Activated T-helper 2 cell treated with anti-CD3 and anti-CD28 coated beads, Interferon-gamma antibody, Interleukin-2, Interleukin-4, amounts not matched to agents 10 μg/mL and 5 μg/mL and 100 μg/mL, durations not matched to agents 14 hours and 24 hours and 36 hours (primary cell): Measurements from ENCODE around the gene MRAP2. TPM values are rescaled to one million over a fixed set of nuclear protein-coding genes. Genes with fewer than 3 reads are reported as not detected.

Experiments
- DNase-seq: peaks from one replicate; pipeline ENCODE4 v3.0.0; 2021; ENCODE audit warnings: low spot score
- H3K27ac Mint-ChIP-seq: one replicate; pipeline ENCODE4 v1.8.0; 2021; ENCODE audit warnings: mixed read lengths
- H3K27me3 Mint-ChIP-seq: one replicate; pipeline ENCODE4 v1.8.0; 2021; ENCODE audit warnings: low read depth, mixed read lengths
- H3K36me3 Mint-ChIP-seq: one replicate; pipeline ENCODE4 v1.8.0; 2021; ENCODE audit warnings: low read depth, mixed read lengths
- H3K4me1 Mint-ChIP-seq: one replicate; pipeline ENCODE4 v1.8.0; 2021; ENCODE audit warnings: low read depth, mixed read lengths
- H3K4me3 Mint-ChIP-seq: one replicate; pipeline ENCODE4 v1.8.0; 2021; ENCODE audit warnings: low read depth, mild to moderate bottlenecking, moderate library complexity, mixed read lengths
- H3K9me3 Mint-ChIP-seq: one replicate; pipeline ENCODE4 v1.8.0; 2021; ENCODE audit warnings: mixed read lengths
- intact Hi-C: fragments of 100-400 bp; cut with micrococcal nuclease; formaldehyde crosslinking; loops from one replicate; pipeline ENCODE4 v1.15.1; 2023
- total RNA-seq: library from RNA; stranded (reverse); gene quantifications from 2 replicates; pipeline ENCODE4 v1.2.3, GENCODE V29; 2022

The MRAP2 gene
- total RNA-seq, 1 donor from 2014 or later, result 0.07 TPM

DNA sequence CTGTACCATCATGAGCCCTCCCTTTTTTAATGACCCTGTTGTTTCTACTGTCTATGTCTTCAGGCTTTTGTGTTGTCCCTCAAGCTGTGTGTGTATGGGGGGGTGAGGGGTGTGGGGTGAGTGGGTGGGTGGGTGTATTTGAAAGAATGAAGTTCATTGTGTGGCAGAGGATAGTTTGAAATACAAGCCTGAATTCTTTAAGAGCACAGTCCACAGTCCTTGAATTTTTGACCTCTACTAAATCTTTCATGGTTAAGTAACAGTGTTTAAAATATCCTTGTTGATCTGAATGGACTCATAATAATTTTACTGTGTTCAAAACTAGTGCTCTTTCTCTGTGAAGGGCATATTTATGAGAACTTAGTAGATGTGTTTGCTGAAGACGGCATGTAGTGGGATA is 10.0 kb downstream of the MRAP2 start:
- Mint-ChIP-seq H3K4me3 (no peak overlapping the region), H3K9me3 (no peaks in the 10 kb centered on the region), H3K27ac (no peak overlapping the region), H3K36me3 (no peaks in the 10 kb centered on the region), H3K27me3 (peaks cover 2% of the 10 kb centered on the region), H3K4me1 (no peaks in the 10 kb centered on the region)
- intact Hi-C loops, result no loop called here
- no peak for DNase-seq

DNA sequence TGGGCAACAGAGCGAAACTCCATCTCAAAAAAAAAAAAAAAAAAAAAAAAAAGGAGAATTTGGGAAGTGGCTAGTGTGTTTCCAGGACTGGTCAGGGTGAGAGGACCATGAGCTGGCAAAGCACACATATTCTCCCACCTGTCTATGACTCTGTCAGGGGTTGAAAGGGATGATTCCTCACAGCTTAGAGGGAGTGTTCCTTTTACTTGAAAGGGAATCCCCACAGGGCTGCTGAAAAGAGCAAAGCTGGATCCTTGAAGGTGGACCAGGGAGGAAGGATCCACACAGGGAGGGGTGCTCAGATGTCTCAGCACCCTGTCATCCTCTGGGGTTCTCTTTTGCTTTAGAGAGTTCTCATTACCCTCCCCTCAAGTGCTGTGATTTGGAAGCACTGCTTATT is 13.2 kb downstream of the MRAP2 start:
- Mint-ChIP-seq H3K27me3 (peaks cover 2% of the 10 kb centered on the region), H3K27ac (no peak overlapping the region), H3K36me3 (no peaks in the 10 kb centered on the region), H3K9me3 (no peaks in the 10 kb centered on the region), H3K4me1 (no peaks in the 10 kb centered on the region), H3K4me3 (no peak overlapping the region)
- intact Hi-C loops, result no loop called here
- no peak for DNase-seq

DNA sequence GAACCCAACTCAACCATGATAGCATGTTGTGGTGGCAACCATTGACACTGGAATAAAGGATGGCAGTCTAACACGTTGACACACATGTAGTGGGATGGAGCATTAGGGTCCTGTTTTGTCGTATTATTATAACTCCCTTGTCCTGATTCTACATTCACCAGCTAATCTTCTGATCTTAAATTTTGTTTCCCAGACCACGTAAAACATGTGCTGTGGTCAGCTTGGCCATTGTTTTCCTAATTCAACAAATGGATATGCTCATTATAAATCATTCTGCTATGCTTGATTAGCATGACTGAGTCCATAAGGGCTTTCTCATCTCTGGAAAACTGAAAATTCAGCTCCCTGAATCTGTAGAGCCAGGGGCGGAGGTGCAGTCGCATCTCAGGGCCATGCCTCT is 15.0 kb downstream of the MRAP2 start:
- Mint-ChIP-seq H3K9me3 (no peaks in the 10 kb centered on the region), H3K27me3 (peaks cover 2% of the 10 kb centered on the region), H3K4me1 (no peaks in the 10 kb centered on the region), H3K27ac (no peak overlapping the region), H3K36me3 (no peaks in the 10 kb centered on the region), H3K4me3 (no peak overlapping the region)
- intact Hi-C loops, result no loop called here
- no peak for DNase-seq

DNA sequence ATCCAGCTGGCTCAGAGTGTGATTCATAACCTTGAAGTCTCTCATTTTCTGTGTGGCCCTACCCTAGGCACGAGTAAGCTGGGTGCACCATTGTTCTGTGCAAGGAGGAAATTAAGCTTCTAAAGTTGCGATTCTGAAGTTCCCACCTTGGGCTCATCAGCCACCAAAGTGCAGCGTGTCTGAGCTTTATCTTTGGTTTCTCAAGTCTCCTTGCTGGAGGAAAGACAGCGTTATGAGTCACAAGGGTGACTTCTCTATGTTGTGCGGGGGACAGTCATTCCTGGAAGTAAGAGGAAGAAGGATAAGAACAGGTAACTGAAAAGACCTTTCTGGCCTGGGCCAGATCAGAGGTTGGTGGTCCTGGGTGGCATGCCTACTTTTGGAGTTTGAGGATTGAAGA is 16.8 kb downstream of the MRAP2 start:
- Mint-ChIP-seq H3K4me3 (no peak overlapping the region), H3K27me3 (no peaks in the 10 kb centered on the region), H3K4me1 (no peaks in the 10 kb centered on the region), H3K9me3 (no peaks in the 10 kb centered on the region), H3K27ac (no peak overlapping the region), H3K36me3 (no peaks in the 10 kb centered on the region)
- intact Hi-C loops, result no loop called here
- no peak for DNase-seq

DNA sequence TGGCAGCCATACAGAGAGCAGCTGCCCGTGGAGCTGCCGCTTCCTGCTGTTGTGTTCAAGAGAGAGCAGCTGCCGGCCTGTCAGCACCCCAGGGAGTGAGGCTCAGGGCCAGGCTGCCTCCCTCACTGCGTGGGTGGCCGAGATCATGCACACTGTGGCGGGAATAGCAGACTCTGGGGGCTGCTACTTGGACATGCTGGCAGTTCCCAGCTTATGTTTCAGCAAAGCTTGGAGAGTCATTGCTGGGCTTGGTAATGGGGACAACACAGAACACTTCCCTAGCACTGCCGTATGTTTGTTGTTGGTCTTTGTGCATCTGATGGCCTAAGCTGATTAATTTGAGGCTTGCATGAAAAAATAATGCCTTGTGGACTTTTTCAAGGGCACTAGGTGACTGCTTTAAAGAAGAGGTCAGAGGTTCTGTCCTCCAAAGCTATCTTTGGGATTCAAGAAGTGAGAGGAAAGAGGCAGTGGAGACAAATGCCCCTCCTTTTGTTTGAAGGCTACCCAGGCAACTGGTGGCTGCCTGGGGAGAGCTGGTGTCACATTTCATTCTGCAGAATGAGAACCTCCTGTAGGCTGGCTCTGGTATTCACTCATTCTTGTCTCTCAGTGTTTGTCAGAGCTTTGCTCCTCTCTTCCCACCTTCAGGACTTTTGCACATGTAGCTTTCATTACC is 18.8 kb downstream of the MRAP2 start:
- Mint-ChIP-seq H3K27me3 (no peaks in the 10 kb centered on the region), H3K36me3 (no peaks in the 10 kb centered on the region), H3K4me3 (no peak overlapping the region), H3K27ac (no peak overlapping the region), H3K9me3 (no peaks in the 10 kb centered on the region), H3K4me1 (no peaks in the 10 kb centered on the region)
- intact Hi-C loops, result no loop called here
- no peak for DNase-seq

DNA sequence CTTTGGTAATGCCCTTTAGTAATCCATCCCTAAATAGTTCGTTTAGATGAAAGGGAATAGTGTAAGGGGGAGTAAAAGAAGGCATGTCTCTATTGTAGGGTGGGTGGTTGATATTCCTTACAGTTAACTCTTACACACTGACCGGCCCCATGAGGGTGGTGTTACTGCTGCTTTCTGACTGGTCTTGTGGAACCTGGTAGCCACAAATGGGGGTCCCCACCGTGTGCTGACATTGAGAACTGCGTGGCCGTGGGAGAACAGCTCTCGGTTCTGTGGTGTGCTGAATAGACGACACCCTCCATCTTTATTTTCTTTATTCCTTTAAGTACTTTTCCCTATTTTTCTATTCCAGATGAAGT is 19.3 kb downstream of the MRAP2 start:
- Mint-ChIP-seq H3K4me3 (no peak overlapping the region), H3K4me1 (no peaks in the 10 kb centered on the region), H3K9me3 (no peaks in the 10 kb centered on the region), H3K27me3 (no peaks in the 10 kb centered on the region), H3K27ac (no peak overlapping the region), H3K36me3 (no peaks in the 10 kb centered on the region)
- intact Hi-C loops, result no loop called here
- no peak for DNase-seq

DNA sequence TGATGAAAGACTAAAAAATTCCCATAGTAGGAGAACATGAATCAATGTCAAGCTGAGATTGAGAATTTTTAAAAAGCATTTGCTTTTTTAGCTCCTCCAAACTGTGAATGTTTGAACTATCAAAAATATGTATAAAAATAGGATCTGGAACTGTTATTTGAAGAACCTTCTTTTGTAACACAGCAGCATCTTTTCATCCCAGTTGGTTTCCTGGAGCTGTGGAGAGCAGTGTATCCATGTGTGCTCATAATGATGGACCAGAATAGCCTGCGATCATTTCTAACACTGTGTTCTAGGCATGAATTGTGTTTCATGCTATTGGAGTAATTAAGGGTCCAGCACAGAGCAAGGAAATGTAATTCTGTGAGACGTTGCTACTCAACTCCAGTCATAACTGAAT is 22.1 kb downstream of the MRAP2 start:
- Mint-ChIP-seq H3K4me3 (no peak overlapping the region), H3K27ac (no peak overlapping the region), H3K4me1 (no peaks in the 10 kb centered on the region), H3K27me3 (no peaks in the 10 kb centered on the region), H3K9me3 (no peaks in the 10 kb centered on the region), H3K36me3 (no peaks in the 10 kb centered on the region)
- intact Hi-C loops, result no loop called here
- no peak for DNase-seq

DNA sequence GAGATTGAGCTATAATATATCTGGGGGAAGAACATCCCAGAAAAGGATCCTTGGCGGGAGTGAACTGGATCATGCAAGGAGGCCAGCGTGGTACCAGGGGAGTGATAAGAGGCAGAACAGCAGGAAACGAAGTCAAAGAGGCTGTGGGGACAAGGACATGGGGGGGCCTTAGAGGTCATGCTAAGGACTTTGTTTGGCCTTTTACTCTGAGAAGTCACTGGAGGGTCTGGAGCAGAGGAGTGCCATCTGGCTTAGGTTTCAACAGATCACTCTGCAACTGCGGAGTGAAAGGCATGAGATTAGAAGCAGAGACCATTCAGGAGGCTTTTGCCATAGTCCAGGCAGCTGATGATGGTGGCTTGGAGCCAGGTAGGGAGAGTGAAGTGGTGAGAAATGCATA is 24.3 kb downstream of the MRAP2 start:
- no peak overlapping the region for H3K4me3 Mint-ChIP-seq
- no peak for DNase-seq
- no peaks in the 10 kb centered on the region for H3K27me3 Mint-ChIP-seq
- H3K9me3 Mint-ChIP-seq, result no peaks in the 10 kb centered on the region
- no peaks in the 10 kb centered on the region for H3K4me1 Mint-ChIP-seq
- H3K27ac Mint-ChIP-seq, result no peak overlapping the region
- intact Hi-C loops, result no loop called here
- no peaks in the 10 kb centered on the region for H3K36me3 Mint-ChIP-seq

DNA sequence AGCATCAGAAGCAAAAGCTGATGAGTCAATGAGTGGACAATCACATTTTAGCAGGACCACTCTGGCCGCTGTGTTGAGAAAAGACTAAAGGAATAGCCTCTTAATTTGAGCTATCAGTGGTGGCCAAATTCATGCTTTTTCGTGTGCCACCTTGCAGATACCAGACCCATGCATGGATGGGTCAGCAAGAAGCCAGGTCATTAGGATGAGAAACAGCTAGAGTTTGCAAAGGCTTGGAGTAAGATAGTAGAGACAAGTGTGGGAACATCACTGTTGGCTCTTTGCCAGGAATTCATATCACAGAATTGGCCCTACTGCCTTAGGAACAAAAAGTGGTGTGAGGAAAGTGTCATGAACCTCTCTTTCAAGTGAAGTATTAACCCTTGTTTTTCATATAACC is 25.5 kb downstream of the MRAP2 start:
- Mint-ChIP-seq H3K9me3 (no peaks in the 10 kb centered on the region), H3K4me1 (no peaks in the 10 kb centered on the region)
- intact Hi-C loops, result no loop called here

DNA sequence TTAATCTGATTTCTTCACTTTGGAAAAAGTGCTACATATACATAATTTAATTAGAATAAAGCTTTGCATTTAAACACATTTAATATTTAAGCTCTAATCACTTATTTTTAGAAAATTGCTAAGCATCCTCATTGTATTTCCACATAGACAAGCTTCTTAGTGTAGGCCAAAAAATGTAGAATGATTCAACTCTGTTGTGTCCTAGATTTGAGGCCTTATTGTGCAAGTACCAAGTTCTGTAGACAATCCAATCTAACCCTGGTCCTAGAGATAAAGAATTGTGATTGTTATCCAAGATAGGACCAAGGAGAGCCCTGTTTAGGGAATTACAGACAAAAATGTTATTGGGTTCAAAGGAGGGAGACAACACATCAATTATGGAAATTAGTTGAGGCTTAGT is 27.6 kb downstream of the MRAP2 start:
- Mint-ChIP-seq H3K27ac (no peak overlapping the region), H3K36me3 (no peaks in the 10 kb centered on the region), H3K27me3 (no peaks in the 10 kb centered on the region), H3K9me3 (no peaks in the 10 kb centered on the region), H3K4me1 (no peaks in the 10 kb centered on the region), H3K4me3 (no peak overlapping the region)
- intact Hi-C loops, result no loop called here
- DNase-seq, result no peak

More for the DNA sequence above, 25.5 kb downstream of the MRAP2 start:
- no peak for DNase-seq
- H3K27me3 Mint-ChIP-seq, result no peaks in the 10 kb centered on the region
- H3K36me3 Mint-ChIP-seq, result no peaks in the 10 kb centered on the region
- H3K27ac Mint-ChIP-seq, result no peak overlapping the region
- H3K4me3 Mint-ChIP-seq, result no peak overlapping the region

DNA sequence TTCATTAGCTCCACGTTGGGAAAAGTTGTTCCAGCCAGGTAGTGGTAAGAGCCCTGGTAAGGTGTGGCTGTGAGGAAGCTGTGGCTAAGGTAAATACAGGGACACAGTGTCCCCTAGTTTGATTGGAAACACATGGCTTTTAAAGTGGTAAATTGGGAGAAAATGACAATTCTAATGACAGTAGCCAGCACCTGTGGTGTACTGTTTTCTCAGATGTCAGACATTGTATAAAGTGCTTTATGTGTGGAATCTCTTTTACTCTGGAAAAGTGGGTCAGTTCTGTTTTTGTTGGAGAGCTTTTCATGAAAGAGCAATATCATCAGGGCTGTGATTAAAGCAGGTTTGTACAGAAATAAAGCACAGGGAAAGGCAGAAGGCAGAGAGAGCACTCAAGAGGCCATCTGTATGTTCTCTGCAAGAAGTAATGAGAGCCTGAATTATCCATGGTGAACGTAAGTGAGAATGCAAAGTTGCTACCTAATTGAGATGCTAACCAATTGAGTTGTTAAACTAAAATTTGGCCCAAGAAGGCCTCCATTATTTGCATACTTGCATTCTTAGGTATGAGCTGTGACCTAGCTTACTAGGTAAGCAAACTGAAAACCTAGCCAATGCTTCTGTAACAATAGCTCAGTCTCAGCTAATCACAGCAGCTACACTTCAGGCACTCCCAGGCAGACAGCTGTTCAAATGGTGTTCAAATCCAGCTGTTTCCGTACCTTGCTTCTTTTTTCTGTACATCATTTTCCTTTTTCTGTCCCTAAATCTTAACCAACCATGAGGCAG is 28.2 kb downstream of the MRAP2 start:
- intact Hi-C loops, result no loop called here
- H3K27me3 Mint-ChIP-seq, result no peaks in the 10 kb centered on the region
- DNase-seq, result no peak
- H3K36me3 Mint-ChIP-seq, result no peaks in the 10 kb centered on the region
- no peak overlapping the region for H3K27ac Mint-ChIP-seq
- H3K4me3 Mint-ChIP-seq, result no peak overlapping the region
- H3K9me3 Mint-ChIP-seq, result no peaks in the 10 kb centered on the region
- H3K4me1 Mint-ChIP-seq, result no peaks in the 10 kb centered on the region

DNA sequence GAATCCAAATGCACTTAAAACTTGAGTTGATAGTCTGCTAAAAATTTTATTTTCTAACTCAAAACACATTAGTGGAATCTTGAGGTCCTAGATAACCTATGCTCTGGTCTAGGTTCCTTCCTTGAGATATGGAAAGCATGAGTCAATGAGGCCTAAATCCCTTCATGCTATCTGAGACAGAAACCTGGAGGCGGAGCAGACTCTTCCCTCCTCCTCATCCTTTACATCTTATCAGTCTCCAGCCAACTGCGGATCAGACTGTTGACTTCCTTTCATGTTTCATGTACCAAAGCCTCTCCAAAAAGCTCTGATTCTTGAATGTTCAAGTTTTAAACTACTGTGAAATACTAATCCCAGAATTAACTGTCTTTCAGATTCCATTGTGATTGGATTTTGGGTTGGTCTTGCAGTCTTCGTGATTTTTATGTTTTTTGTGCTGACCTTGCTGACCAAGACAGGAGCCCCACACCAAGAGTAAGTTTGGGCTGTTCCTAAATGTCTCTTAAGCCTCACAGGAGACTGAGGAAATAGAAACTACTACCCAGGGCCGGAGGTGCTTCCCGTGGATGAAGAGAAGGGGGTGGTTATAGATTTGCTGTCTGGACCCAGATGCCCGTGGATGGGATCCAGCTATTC is 29.1 kb downstream of the MRAP2 start:
- Mint-ChIP-seq H3K27me3 (no peaks in the 10 kb centered on the region), H3K9me3 (no peaks in the 10 kb centered on the region), H3K4me1 (no peaks in the 10 kb centered on the region), H3K4me3 (no peak overlapping the region), H3K27ac (no peak overlapping the region), H3K36me3 (no peaks in the 10 kb centered on the region)
- no peak for DNase-seq
- intact Hi-C loops, result no loop called here

DNA sequence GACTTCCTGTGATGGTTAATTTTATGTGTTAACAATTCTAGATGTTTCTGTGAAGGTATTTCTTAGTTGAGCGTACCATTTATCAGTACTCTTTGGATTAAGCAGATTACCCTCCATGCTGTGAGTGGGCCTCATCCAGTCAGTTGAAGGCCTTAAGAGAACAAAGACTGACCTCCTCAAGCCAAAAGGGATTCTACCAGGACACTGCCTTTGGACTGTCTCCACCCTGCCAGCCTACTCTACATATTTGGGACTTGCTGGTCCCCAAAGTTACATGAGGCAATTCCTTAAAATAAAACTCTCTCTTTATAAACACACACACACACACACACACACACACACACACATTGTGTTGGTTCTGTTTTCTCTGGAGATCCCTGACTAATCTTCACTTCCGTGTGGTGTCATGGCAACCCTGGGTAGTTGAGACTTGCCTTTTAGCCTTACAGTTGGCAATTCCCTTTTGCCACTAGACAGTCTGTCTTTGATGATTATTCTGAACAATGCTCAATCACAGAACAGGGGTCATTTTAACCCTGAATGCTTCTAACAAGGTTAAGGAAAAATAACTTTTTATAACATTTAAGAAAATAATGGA is 32.2 kb downstream of the MRAP2 start:
- no peak overlapping the region for H3K27ac Mint-ChIP-seq
- no peak for DNase-seq
- H3K36me3 Mint-ChIP-seq, result no peaks in the 10 kb centered on the region
- H3K4me1 Mint-ChIP-seq, result no peaks in the 10 kb centered on the region
- no peaks in the 10 kb centered on the region for H3K9me3 Mint-ChIP-seq
- no peak overlapping the region for H3K4me3 Mint-ChIP-seq
- intact Hi-C loops, result no loop called here
- no peaks in the 10 kb centered on the region for H3K27me3 Mint-ChIP-seq
